Stimulated activated CD8-positive, alpha-beta memory T cell treated with anti-CD3 and anti-CD28 coated beads, Interleukin-12 subunit alpha, Interleukin-12 subunit beta, amount 100 ng/mL, for 4 hours (primary cell): ENCODE results near the gene POLR3K.
A peak's percentile ranks its signal among the peaks of the same experiment; 100 is the strongest.

ENCODE experiments used
- DNase-seq: peaks from one replicate; pipeline ENCODE4 v3.0.0-alpha.2; 2020; ENCODE audit warnings: low read depth

Gene POLR3K

DNA sequence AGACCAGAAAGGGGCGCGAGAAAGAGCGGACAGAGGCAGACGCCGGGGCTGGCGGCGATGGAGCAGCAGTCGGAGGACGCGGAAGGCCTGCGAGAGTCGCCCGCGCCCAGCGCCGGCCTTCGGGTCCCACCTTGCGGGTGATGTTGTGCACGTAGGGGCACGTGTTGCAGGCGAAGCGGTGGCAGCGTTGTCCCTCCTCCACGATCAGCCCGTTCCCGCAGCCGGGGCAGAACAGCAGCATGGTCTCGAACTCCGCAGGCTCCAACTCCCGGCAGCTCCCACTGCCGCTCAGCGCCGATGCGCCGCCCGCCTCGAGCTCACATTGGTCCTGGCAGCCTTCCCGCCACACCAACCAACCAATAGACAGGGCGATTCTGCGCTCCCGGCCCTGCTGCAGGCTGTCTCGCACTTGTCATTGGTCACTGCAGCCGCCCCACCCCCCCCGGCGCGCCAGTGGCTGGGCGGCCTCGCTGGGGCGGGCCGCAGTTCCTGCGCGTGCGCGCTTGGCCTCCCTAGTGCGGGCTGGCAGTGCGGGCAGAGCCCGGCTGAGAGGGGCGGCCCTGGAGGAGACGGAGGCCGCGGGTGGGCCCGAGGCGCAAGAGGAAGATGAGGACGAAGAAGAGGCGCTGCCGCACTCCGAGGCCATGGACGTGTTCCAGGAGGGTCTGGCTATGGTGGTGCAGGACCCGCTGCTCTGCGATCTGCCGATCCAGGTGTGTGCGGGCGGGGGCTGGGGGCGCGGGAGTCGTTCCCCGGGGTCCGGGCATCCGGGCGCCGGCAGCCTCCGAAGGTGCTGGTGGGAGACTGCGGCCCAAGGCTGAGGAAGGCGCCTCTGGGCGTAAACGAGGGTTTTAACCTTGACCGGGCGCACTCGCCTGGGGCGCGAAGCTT lies at the start of gene POLR3K, which contains the start of gene SNRNP25:
POLR3K (minus strand) TSS at position 263 of the 891 bp plus-strand sequence; CDS start at position 241, 22 bp downstream.
SNRNP25 (plus strand) TSS at position 483 of the 891 bp plus-strand sequence; CDS start at position 672, 189 bp downstream.
- peak; percentile 94 for DNase-seq

DNA sequence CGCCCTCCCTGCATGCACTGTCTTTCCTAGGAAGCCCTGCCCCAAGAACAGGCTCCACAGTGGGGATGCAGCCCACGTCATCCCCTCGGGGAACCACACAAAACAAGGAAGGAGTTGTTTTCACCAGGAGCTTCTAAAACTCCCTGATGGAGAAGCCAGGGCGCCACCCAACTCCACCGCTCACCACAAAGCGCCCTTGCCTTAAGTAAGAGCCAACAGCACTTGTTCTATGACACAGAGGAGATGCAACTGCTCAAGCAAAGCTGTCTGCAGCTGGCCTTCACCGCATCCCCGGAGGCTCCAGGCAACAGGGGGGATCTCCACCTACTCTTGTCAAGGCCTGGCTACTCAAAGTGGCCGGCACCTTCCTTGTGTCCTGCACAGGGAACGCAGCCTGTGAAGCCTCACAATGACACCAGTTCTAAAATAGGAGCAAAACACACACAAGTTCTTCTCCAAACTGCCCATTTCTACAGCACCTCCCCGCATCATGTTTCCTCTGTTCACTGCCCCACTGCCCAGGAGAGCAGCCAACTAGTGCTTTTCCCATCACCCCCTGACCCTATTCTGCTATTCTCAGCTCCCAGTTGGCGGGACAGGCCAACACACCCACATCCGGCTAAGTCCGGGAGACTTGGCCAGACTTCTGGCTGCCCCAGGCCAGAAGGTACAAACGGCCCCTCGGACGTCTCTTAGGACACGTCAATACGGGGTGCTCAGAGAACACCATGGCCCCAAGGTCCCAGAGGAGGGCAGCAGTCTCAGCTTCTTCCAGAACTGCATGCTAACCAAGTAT lies 48.9 kb upstream of the POLR3K start:
- no peak for DNase-seq

DNA sequence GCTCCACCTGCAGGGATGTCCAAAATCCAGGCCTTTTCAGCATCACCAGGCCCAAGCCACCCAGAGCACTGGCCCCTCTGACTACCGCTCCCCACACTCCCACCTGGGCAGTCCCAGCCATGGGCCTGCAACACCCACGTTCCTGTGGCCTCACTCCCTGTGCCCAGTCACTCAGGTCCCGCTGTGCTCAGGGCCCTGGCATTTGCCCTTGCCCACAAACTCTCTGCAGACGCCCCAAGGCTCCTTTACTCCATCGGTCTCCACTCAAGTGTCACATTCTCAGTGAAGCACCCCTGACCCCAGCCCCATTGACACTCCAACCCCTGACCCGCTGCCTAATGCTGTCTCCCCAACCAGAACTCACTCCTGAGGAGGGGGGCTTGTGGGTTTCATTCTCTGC lies 48.2 kb upstream of the POLR3K start:
- DNase-seq = no peak

GRCh38 chr16:100989-101388 lies 47.6 kb upstream of the POLR3K start:
- no peak for DNase-seq

DNA sequence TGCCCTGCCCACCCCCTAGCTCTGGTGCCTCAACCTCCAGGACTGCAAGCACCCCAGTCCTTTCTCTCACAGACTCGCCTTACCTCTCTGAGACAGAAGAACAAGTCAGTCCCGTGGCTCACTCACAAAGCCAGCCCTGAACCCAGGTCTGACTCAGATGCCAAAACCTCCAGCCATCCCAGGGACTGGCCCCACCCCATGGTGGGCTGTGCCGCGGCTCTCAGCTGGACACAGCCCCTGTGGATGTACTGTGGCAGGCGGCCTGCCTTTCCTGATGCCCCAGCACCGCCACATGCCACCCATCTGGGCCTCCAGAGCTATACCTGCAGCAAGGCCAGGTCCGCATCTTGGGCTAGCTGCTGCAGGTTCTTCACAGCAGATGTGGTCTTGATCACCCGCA lies 44.4 kb upstream of the POLR3K start:
- no peak for DNase-seq

GRCh38 chr16:96935-97381 lies 43.5 kb upstream of the POLR3K start:
- DNase-seq = peak; percentile 79

- no peak for DNase-seq
Observed at GRCh38 chr16:94918-95265, 41.5 kb upstream of the POLR3K start.

- DNase-seq = no peak
Observed at GRCh38 chr16:92431-93339, 39.3 kb upstream of the POLR3K start.

GRCh38 chr16:91484-91883 lies 38.1 kb upstream of the POLR3K start:
- DNase-seq = no peak

- no peak for DNase-seq
Observed at GRCh38 chr16:89391-90302, 36.2 kb upstream of the POLR3K start.

- DNase-seq = no peak
Observed at GRCh38 chr16:88613-89012, 35.2 kb upstream of the POLR3K start.

GRCh38 chr16:86483-86952 lies 33.1 kb upstream of the POLR3K start:
- no peak for DNase-seq

DNA sequence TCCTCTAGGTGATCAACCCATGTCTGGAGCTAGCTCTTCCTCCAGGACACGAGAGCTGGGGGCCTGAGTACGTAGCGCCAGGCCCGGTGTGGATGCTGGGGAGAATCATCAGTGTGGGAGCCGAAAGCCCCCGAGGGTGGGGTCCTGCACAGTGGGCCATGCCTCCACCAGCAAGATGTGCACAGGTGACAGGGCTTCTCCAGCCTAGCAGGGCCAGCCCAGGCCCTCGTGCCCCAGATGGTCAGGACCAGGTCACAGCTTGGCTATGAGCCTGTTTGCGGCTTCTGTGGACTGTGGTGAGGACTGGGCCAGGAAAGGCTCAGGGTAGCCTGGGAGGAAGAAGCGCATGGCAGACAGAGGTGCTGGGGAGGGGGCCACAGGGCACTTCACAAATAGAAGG lies 32.5 kb upstream of the POLR3K start:
- DNase-seq = no peak

DNA sequence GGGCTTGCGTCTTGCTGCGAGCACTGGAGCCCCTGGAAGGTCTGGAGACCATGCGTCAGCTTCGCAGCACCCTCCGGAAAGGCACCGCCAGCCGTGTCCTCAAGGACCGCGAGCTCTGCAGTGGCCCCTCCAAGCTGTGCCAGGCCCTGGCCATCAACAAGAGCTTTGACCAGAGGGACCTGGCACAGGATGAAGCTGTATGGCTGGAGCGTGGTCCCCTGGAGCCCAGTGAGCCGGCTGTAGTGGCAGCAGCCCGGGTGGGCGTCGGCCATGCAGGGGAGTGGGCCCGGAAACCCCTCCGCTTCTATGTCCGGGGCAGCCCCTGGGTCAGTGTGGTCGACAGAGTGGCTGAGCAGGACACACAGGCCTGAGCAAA lies 32.0 kb upstream of the POLR3K start:
- DNase-seq = no peak

- DNase-seq = peak; percentile 46
Observed at GRCh38 chr16:84718-85406, 31.5 kb upstream of the POLR3K start.

DNA sequence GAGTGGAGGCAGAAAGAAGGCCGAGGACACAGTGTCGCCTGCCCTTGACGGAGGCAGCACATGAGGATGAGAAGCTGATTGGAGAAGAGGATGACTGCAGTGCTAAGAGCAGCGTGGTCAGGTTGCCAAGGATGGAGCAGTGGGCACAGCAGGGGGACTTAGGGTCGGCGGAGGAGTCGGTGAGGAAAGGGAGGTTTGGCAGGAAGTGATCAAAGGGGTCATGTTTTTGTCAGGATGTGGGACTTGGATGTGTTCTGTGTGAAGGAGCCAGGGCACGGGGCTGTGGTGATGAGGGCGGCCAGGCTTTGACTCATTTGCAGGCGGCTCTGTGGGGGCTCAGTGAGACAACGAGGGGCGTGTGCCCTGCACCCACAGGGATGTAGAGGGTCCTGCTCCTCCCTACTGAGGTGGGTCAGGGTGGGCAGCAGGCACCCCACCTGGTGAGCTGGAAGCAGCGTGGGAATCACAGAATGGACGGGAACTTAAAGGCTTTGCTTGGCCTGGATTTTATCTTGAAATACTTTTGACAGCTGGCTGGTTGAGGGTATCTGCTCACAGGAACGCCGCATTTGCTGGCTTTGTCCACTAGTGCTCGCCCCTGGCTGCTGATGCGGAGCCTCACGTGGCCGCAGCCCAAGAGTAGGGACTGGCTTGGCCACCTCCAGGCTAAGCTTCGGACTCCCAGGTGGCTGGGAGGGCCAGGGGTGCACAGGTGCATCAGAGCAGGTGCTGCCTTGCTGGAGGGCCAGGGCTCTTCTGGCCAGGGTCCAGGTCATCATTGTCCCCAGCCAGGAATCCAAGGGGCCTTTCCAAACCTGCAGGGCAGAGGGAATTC lies 30.6 kb upstream of the POLR3K start:
- no peak for DNase-seq

GRCh38 chr16:83060-83603 lies 29.7 kb upstream of the POLR3K start:
- no peak for DNase-seq

GRCh38 chr16:79151-80054 lies 26.0 kb upstream of the POLR3K start:
- no peak for DNase-seq
